Measurements from ENCODE around the gene HOPX.
A peak's percentile ranks its signal among the peaks of the same experiment; 100 is the strongest.
"Not testable (repeated sequence)": the region's sequence is repeated elsewhere in the genome, so short reads cannot be mapped to it uniquely, and the experiment has no call there.

The HOPX gene

GRCh38 chr4:56688094-56688647 lies 7.1 kb upstream of the HOPX start:
- no peak for DNase-seq (ENCODE audit: low spot score)

GRCh38 chr4:56686537-56687231 lies 5.6 kb upstream of the HOPX start:
- DNase-seq (ENCODE audit: low spot score) = peak; percentile 46

GRCh38 chr4:56684320-56685050 lies 3.4 kb upstream of the HOPX start:
- DNase-seq (ENCODE audit: low spot score) = no peak

GRCh38 chr4:56683455-56683854 lies 2.4 kb upstream of the HOPX start:
- no peak for DNase-seq (ENCODE audit: low spot score)

GRCh38 chr4:56681853-56682525 lies 893 bp upstream of the HOPX start:
- DNase-seq (ENCODE audit: low spot score) = no peak

- no peak for DNase-seq (ENCODE audit: low spot score)
These were observed 830 bp downstream of the HOPX start for GRCh38 chr4:56680266-56680665.

GRCh38 chr4:56677711-56678110 lies 3.4 kb downstream of the HOPX start:
- no peak for DNase-seq (ENCODE audit: low spot score)

- DNase-seq (ENCODE audit: low spot score) = no peak
These were observed 6.1 kb downstream of the HOPX start for GRCh38 chr4:56674984-56675383.

GRCh38 chr4:56671860-56672259 lies 9.2 kb downstream of the HOPX start:
- no peak for DNase-seq (ENCODE audit: low spot score)

GRCh38 chr4:56671373-56671772 lies 9.7 kb downstream of the HOPX start:
- no peak for DNase-seq (ENCODE audit: low spot score)

GRCh38 chr4:56668267-56668666 lies 12.8 kb downstream of the HOPX start:
- peak; percentile 42 for DNase-seq (ENCODE audit: low spot score)

- DNase-seq (ENCODE audit: low spot score) = not testable (repeated sequence)
These were observed 13.7 kb downstream of the HOPX start for GRCh38 chr4:56667396-56667795.

- DNase-seq (ENCODE audit: low spot score) = no peak
These were observed 14.8 kb downstream of the HOPX start for GRCh38 chr4:56666279-56666678.

- no peak for DNase-seq (ENCODE audit: low spot score)
These were observed 15.3 kb downstream of the HOPX start for GRCh38 chr4:56665781-56666180.

- DNase-seq (ENCODE audit: low spot score) = no peak
These were observed 18.2 kb downstream of the HOPX start for GRCh38 chr4:56662782-56663468.

- no peak for DNase-seq (ENCODE audit: low spot score)
These were observed 21.1 kb downstream of the HOPX start for GRCh38 chr4:56659946-56660345.

- DNase-seq (ENCODE audit: low spot score) = no peak
These were observed 22.6 kb downstream of the HOPX start for GRCh38 chr4:56658528-56658927.

GRCh38 chr4:56657818-56658217 lies 23.3 kb downstream of the HOPX start:
- DNase-seq (ENCODE audit: low spot score) = no peak

- no peak for DNase-seq (ENCODE audit: low spot score)
These were observed 24.0 kb downstream of the HOPX start for GRCh38 chr4:56657128-56657527.

- DNase-seq (ENCODE audit: low spot score) = peak; percentile 77
These were observed 24.8 kb downstream of the HOPX start for GRCh38 chr4:56656346-56656643.

GRCh38 chr4:56655627-56656345 lies 25.3 kb downstream of the HOPX start:
- DNase-seq (ENCODE audit: low spot score) = peak; percentile 55

GRCh38 chr4:56655209-56655626 lies 25.9 kb downstream of the HOPX start:
- peak; percentile 51 for DNase-seq (ENCODE audit: low spot score)
